COLO829 (cell line): ENCODE results near the gene RSPH6A.
"Not testable (repeated sequence)": the region's sequence is repeated elsewhere in the genome, so short reads cannot be mapped to it uniquely, and the experiment has no call there.

Experiments
- DNase-seq: peaks from one replicate; pipeline ENCODE4 v3.0.0; 2012; ENCODE audit warnings: low spot score

RSPH6A gene

DNA sequence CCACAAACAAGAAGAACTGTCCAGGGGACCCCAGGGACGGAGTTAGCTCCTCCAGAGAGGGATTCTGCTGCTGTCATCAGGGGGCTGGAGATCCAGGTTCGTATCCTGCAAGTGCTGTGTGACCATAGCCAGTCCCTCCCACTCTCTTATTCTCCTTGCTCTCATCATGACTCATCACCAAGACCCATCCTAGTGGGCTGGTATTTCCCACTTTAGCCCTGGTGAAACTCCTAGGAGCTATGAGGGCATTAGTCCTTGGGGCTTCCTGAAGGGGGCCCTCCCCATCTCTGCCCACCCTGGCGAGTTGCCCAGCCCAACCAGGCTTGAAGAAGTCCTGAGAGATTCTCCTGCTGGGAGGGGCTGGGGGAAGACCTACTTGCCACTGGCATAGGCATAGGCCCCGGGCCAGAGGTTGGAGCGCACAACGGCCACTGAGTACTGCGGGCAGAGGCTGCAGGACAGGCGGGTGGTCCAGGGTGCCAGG, 15.0 kb downstream of the RSPH6A start:
- no peak for DNase-seq

GRCh38 chr19:45799541-45799940, 15.6 kb downstream of the RSPH6A start:
- not testable (repeated sequence) for DNase-seq

- peak; percentile 79 for DNase-seq
Observed at GRCh38 chr19:45798995-45799517, 16.1 kb downstream of the RSPH6A start.

GRCh38 chr19:45794627-45795026, 20.5 kb downstream of the RSPH6A start:
- DNase-seq = no peak

DNA sequence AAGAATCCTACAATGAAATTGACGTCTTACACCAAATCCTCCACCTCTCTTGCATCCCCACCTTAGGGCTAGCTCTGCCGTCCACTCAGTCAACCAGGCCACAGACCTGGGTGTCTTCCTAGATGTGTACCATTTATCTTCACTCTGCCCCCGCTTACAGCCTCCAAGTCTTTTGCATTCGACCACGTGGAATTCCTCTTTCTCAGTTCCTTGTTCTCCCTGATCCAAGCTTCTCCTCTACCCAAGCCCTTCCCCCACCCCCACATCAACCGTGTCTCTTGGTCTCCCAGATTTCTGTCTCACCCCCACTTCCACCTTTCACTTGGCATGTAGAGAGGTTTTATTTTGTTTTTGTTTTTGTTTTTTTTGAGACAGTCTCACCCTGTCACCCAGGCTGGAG, 21.2 kb downstream of the RSPH6A start:
- DNase-seq = no peak

DNA sequence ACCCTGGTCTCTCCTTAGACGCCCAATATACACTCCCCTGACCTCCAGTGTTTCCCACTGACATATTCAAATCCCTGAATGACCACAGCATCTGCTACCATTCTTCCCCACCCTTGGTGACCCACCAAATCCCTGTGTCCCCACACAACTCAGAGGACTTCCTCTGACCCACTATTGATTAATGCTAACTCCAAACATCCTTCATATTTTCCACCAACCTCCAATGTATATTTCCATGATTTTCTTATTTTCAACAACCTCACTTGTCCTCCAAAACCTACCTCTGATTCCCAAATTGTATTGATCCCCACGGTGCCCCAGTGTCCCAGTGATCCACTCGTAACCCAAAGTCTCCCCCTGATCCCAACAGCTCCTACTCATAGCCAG, 21.9 kb downstream of the RSPH6A start:
- no peak for DNase-seq

DNA sequence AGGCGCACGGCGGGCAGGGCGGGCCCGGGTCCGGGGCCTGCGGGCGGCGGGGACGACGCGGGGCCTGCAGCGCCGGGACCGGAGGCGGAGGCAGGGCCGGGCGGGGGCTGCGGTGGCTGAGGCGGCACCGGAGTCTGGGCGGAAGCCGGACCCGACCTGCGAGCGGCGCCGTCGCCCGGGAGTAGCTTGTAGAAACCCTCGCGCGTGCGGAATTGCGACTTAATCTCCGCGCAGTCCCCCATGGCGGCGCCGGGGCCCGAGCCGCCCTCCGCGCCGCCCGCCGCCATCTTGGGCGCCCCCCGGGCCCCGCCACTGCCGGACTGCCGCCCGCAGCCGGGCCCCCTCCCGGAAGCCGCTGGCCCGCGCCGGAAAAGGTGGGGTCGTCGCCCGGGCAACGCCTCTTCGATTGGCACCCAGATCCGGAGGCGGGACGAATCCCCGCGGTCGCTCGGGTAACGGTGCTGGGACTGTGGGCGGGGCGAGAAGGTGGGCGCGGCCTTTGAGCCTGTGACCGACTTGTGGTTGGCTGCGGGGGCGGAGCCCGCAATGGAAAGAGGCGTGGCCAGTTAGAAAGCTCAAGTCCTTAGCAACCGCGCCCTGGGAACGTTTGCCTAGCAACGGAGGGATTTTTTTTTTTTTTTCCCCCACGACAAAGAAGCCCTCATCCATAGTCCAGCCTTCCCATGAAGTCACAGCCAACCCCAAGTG, 22.5 kb downstream of the RSPH6A start, which contains the start of gene DMWD:
Gene DMWD (minus strand): TSS at position 376 of the 708 bp plus-strand sequence. CDS start 89 bp downstream, at position 287.
- peak; percentile 97 for DNase-seq

DNA sequence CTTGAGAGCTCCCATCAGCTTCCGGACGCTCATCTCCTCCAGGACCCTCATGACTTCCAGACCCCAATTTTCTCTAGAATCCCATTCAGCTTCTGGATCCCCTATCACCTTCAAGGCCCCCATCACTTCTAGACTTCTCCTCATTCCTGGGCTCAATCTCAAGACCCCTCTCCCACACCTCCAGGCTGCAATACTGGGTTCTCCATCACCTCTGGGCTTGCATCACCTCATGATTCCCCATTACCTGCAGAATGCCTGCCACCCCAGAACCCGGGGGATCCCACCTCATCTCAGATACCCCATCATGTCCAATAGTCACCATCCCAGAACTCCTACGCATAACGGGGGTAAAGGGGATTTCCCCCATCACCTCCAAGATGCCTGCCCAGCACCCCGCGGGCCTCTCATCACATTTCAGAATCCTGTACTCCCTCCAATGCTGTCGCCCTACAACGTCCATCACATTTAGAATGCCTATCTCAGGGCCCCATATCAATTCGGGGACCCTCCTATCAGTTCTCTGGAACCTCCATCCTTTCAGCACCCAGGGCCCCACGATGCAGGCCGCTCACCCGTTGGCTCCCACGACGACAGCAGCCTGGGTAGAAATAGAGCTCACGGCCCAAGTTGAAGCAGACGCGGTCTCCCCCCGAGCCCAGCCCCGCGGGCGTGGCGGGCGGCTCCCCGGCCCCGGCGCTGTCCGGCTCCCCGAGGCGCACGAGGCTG, 23.2 kb downstream of the RSPH6A start:
- no peak for DNase-seq

GRCh38 chr19:45790942-45791341, 24.2 kb downstream of the RSPH6A start:
- DNase-seq = no peak

GRCh38 chr19:45789035-45789786, 25.9 kb downstream of the RSPH6A start:
- DNase-seq = no peak

DNA sequence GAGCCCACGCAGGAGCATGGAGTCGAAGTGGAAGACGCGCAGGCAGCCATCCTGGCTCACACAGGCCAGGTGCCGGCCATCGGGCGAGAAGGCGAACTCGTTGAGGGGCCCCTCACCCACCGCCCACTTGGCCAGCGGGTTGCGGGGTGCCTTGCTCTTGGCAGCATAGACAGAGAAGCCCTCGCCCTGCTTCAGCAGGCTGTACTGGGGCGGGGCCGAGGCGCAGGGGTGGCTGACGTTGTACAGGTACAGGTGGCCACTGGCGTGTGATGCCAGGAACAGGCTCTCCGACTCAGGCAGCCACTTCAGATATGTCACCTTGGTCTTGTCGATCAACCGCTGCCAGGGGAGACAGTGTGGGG, 28.6 kb downstream of the RSPH6A start:
- DNase-seq = no peak

DNA sequence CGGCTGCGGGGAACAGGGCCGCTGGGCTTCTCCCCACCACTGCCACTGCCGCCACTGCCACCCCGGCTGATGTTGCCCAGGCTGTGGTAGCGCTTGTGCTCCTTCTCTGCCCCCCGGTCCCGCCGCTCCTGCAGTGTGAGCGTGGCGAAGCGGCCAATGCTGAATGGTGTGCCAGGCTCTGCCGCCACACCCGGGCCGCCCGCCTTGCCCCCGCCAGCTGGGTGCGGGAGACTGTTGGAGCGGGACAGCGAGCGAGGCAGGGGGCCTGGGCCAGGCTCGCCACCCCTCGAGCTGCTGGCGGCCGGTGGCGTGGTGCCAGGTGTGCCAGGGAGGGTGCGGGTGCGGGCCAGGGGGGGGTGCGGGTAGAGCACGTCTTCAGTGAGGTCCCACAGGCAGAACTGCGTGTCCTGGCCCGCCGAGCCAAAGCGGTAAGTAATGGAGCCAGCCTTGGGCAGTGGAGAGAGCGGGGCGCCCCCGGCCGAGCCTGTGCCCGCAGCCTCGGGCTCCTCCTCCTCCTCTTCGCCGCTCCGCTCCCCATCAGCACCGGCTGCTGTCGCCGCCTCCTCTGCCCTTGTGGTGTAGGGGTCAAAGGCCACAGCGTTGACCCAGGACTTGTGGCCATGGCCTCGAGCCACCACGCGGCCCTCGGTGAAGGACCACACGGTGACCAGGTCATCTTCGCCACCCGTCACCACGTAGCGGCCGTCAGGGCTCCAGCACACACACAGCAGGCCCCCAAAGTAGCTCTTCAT, 29.2 kb downstream of the RSPH6A start:
- DNase-seq = no peak

DNA sequence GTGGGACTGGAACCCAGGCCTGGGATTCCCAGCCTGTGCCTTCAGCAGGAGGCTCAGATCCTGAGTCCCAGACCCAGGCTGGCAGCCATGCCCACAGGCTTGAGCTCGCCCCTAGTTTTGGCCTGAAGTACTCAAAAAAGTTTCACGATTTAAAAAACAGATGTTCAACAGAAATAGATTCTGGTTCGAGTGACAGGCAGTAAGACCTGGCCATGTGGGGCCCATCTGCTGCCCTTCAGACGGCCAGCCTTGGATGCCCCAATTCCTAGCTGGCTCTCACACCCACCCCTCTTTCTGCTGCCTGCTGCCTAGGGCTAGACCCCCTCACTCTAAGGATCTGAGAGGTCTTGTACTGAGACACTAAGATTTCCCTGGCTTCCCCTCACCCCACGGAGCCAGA, 30.0 kb downstream of the RSPH6A start:
- DNase-seq = no peak

- DNase-seq = no peak
Observed at GRCh38 chr19:45784096-45784495, 31.0 kb downstream of the RSPH6A start.

DNA sequence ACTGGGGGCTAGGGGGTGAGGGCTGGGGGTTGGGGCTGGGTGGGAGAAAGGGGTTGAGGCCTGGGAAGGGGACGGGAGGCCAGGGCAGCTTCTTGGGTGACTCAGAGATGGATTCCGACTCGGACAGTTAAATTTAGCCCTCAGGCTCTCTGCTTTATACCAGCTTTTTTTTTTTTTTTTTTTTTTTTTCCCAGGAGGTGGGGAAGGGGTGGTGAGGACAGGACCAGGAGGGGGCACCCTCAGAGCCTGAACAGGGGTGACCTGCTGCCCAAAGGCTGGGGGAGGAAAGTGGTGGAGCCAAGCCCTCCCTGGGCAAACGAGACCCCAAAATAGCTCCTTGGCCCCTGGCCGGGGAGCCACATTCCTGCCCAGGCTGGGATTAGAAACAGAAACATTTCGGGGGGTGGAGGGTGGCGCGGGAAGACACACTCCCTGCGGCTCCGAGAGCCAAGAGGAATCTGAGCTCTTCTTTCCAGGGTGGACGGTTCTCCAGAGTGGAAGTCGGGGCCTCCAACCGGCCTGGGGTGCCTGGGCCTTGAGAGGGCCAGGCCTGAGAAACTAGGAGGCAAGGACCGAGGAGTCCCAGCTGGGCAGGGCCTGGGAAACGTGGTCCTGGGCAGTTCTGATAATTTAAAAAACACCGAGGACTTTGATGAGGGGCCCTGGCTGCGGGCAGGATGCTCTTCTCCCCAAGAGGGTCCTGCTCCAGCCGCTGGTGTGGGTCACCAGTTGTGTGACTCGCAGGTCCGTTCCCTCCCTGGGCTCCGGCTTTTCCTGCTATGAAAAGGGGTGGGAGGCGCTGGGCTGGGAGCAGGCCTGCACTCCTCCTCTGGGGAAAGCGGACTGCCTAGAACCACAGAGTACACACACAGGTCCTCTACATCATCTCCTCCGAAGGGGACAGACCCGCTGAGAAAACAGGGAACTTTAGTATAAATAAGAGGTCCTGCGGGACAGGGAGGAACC, 32.0 kb downstream of the RSPH6A start:
- DNase-seq = peak; percentile 76

DNA sequence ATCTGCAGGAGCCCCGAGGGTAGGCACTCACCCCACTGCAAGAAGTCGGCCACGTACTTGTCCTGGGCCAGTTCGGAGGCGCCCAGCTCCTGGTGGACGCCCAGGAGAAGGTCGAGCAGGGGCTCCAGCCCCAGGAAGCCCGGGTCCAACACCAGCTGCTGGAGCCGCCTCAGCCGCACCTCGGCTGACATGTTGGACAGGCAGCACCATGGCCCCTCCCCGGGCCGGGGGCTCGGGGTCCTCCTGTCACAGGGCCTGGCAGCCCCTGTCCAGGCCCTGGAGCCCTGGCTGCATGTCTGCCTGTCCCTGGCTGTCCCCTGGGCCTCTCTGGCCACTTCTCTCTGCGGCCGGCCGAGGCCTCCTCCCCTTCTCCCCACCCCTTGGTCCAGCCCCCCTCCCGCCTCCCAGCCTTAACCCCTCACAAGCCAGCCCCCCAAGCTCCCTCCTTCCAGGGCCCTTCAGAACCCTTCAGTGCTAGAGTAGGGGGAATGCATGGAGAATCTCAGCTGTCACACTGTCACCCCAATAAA, 32.9 kb downstream of the RSPH6A start, which contains the start of gene DMPK:
Gene DMPK (minus strand): TSS at position 329 of the 530 bp plus-strand sequence. CDS start 138 bp downstream, at position 191.
- no peak for DNase-seq

- DNase-seq = no peak
Observed at GRCh38 chr19:45781214-45782161, 33.6 kb downstream of the RSPH6A start.

DNA sequence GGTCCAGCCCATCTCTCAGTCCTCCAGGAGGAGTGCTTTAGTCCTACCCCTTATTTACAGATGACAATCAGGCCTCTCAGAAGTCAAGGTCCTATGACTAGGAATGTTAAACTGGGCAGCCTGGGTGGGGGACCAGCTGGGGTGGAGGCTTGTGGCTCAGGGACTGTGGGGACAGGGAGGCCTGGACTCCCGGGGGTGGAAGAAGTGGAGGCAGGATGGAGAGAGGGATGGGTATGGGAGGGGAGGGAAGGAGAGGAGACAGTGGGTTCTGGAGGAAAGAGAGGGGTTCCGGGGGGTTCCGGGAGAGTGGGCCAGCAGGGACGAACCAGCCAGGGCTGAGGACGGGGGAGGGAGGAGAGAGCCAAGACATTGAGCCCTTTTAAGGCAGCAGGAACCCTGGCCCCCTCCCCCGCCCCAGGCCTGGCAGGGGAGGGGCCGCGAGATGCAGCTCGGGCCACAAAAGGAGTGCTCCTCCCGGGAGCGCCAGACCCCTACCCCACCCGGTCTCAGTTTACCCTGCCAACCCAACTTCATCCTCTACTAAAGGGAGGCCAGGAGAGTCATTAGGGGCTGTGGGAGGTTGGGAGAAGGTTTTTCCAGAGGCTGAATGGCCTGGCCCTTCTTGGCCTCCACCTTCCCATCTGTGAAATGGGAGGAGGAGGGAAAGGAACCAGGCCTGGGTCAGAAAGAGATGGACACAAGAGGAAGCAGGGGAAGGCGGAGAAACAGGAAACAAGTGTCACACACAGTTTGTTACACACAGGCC, 34.5 kb downstream of the RSPH6A start:
- DNase-seq = no peak
